Liver (tissue), 9 donors: ENCODE measurements around the gene ARV1. TPM values are rescaled to one million over a fixed set of nuclear protein-coding genes. Genes with fewer than 3 reads are reported as not detected.

Experiments used
- DNase-seq: peaks from one replicate; pipeline ENCODE4 v3.0.0-alpha.2; 2017; ENCODE audit warnings: low spot score
- H3K27ac ChIP-seq, 2 donors: one replicate each; pipeline ENCODE4 v1.7.0; 2013; ENCODE audit warnings: inconsistent platforms in 2 of 2, low read length in 2 of 2, control low read depth in 1 of 2, low read depth in 1 of 2, mild to moderate bottlenecking in 1 of 2
- H3K27me3 ChIP-seq, 4 donors: one replicate each; pipeline versions ENCODE4 v1.6.1 to v1.7.0; 2013; ENCODE audit warnings: low read length in 3 of 4, inconsistent platforms in 1 of 4, mild to moderate bottlenecking in 1 of 4, moderate library complexity in 1 of 4; ENCODE audit not compliant: control insufficient read depth in 4 of 4, insufficient read depth in 4 of 4
- H3K36me3 ChIP-seq, 4 donors: one replicate each; pipeline versions ENCODE4 v1.6.1 to v1.7.0; 2013; ENCODE audit warnings: low read length in 3 of 4, mild to moderate bottlenecking in 3 of 4, low read depth in 1 of 4, moderate library complexity in 1 of 4; ENCODE audit not compliant: control insufficient read depth in 4 of 4, insufficient read depth in 3 of 4
- H3K4me1 ChIP-seq, 4 donors: one replicate each; pipeline versions ENCODE4 v1.6.1 to v1.7.0; 2013; ENCODE audit warnings: low read length in 3 of 4, mild to moderate bottlenecking in 3 of 4, moderate library complexity in 1 of 4; ENCODE audit not compliant: control insufficient read depth in 4 of 4, insufficient read depth in 4 of 4
- H3K4me3 ChIP-seq, 3 donors: one replicate each; pipeline versions ENCODE4 v1.6.1 to v1.7.0; 2013; ENCODE audit warnings: low read length in 3 of 3, control low read depth in 1 of 3, low read depth in 1 of 3, mild to moderate bottlenecking in 1 of 3
- H3K9ac ChIP-seq, 2 donors: one replicate each; pipeline ENCODE4 v1.7.0; 2013; ENCODE audit warnings: low read length in 2 of 2, mild to moderate bottlenecking in 2 of 2, moderate library complexity in 2 of 2, control low read depth in 1 of 2, low read depth in 1 of 2
- H3K9me3 ChIP-seq, 4 donors: one replicate each; pipeline versions ENCODE4 v1.6.1 to v1.7.0; 2013; ENCODE audit warnings: low read length in 3 of 4; ENCODE audit not compliant: control insufficient read depth in 4 of 4
- EGR1 ChIP-seq, 2 donors: IDR thresholded peaks; 2 replicates each; pipeline ENCODE4 v1.6.1; 2016 to 2018; ENCODE audit warnings: antibody characterized with exemption in 2 of 2, low read depth in 2 of 2
- FOXA1 ChIP-seq: IDR thresholded peaks from 2 replicates; pipeline ENCODE4 v1.6.1; 2016; ENCODE audit warnings: antibody characterized with exemption
- FOXA2 ChIP-seq: IDR thresholded peaks from 2 replicates; pipeline ENCODE4 v1.6.1; 2016; ENCODE audit warnings: antibody characterized with exemption
- GABPA ChIP-seq, 2 donors: IDR thresholded peaks in 1 of 2; conservative IDR thresholded peaks in 1 of 2; 2 replicates each; pipeline ENCODE4 v1.6.1; 2016; ENCODE audit warnings: antibody characterized with exemption in 2 of 2, mild to moderate bottlenecking in 1 of 2, moderate library complexity in 1 of 2
- HNF4A ChIP-seq, 2 donors: conservative IDR thresholded peaks; 2 replicates each; pipeline ENCODE4 v1.6.1; 2016; ENCODE audit warnings: antibody characterized with exemption in 2 of 2, mild to moderate bottlenecking in 2 of 2
- HNF4G ChIP-seq: IDR thresholded peaks from 2 replicates; pipeline ENCODE4 v1.6.1; 2016; ENCODE audit warnings: antibody characterized with exemption
- JUND ChIP-seq, 2 donors: IDR thresholded peaks; 2 replicates each; pipeline ENCODE4 v1.6.1; 2016; ENCODE audit warnings: antibody characterized with exemption in 2 of 2
- MAX ChIP-seq: IDR thresholded peaks from 2 replicates; pipeline ENCODE4 v1.6.1; 2016; ENCODE audit warnings: antibody characterized with exemption
- NR2F2 ChIP-seq: IDR thresholded peaks from 2 replicates; pipeline ENCODE4 v1.6.1; 2016; ENCODE audit warnings: antibody characterized with exemption
- RAD21 ChIP-seq, 2 donors: IDR thresholded peaks; 2 replicates each; pipeline ENCODE4 v1.6.1; 2016; ENCODE audit warnings: antibody characterized with exemption in 2 of 2, mild to moderate bottlenecking in 2 of 2
- RXRA ChIP-seq, 2 donors: IDR thresholded peaks; 2 replicates each; pipeline ENCODE4 v1.6.1; 2017 to 2018; ENCODE audit warnings: antibody characterized with exemption in 2 of 2, mild to moderate bottlenecking in 1 of 2
- SP1 ChIP-seq: IDR thresholded peaks from 2 replicates; pipeline ENCODE4 v1.6.1; 2018; ENCODE audit warnings: antibody characterized with exemption, mild to moderate bottlenecking
- TAF1 ChIP-seq: conservative IDR thresholded peaks from 2 replicates; pipeline ENCODE4 v1.6.1; 2016; ENCODE audit warnings: antibody characterized with exemption, mild to moderate bottlenecking
- YY1 ChIP-seq: IDR thresholded peaks from 2 replicates; pipeline ENCODE4 v1.6.1; 2016; ENCODE audit warnings: antibody characterized with exemption, mild to moderate bottlenecking
- ZBTB33 ChIP-seq: IDR thresholded peaks from 2 replicates; pipeline ENCODE4 v1.6.1; 2016; ENCODE audit warnings: antibody characterized with exemption
- WGBS: extraction: QIAGEN DNeasy Blood & Tissue Kit; methylation state at CpG from one replicate; pipeline ENCODE4 v1.1.7; 2013; 5-methylcytosine and 5-hydroxymethylcytosine counted together
- polyA plus RNA-seq, 2 donors: library from polyadenylated mRNA; stranded (reverse) in 1 of 2; unstranded in 1 of 2; fragments of 200-250 nt in 1 of 2; fragments of >200 nt in 1 of 2; fragmentation: Nextera tagmentation in 1 of 2; extraction: Ambion mirVana in 1 of 2; gene quantifications; one replicate each; pipeline versions ENCODE4 v1.2.1 to v1.2.3, GENCODE V29; 2013 to 2015
- total RNA-seq, 2 donors: library from RNA; depleted of rRNA; stranded (reverse); fragments of >200 nt; gene quantifications; one replicate each; pipeline ENCODE4 v1.2.3, GENCODE V29; 2014
- TF ChIP-seq, protein P1 (sequence below): fragments of 150-350 bp; IDR thresholded peaks from 2 replicates; pipeline ENCODE4 v1.5.1; 2017; ENCODE audit warnings: improper control_type of control experiment, low read depth, low read length; ENCODE audit not compliant: missing input control
- TF ChIP-seq, protein P2 (sequence below): IDR thresholded peaks from 2 replicates; pipeline ENCODE4 v1.6.1; 2016; ENCODE audit warnings: antibody characterized with exemption, mild to moderate bottlenecking
- TF ChIP-seq, protein P3 (sequence below): IDR thresholded peaks from 2 replicates; pipeline ENCODE4 v1.6.1; 2016; ENCODE audit warnings: antibody characterized with exemption
- donor health status: healthy.
- donor health status: healthy.
- donor health status: healthy.
- donor health status: healthy.
- donor health status: healthy.

ARV1 gene
- total and polyA plus RNA-seq, 4 donors, result 11.4 to 18.9 (median 14.6) TPM

DNA sequence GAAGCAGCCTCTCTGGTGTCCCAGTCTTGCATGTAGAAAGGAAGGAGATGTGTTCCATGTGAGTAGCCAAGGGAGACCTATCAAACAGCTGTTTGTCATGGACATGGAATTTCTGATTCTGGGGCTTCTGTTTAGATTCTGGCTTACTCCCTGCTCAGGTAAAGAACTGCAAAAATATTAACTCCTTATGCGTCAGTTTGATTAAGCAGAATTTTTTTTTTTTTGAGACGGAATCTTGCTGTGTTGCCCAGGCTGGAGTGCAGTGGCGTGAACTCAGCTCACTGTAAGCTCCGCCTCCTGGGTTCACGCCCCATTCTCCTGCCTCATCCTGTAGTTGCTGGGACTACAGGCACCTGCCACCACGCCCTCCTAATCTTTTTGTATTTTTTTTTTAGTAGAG, 6.8 kb downstream of the ARV1 start:
- WGBS, result 95% methylated on average over 6 of the region's 6 CpGs

DNA sequence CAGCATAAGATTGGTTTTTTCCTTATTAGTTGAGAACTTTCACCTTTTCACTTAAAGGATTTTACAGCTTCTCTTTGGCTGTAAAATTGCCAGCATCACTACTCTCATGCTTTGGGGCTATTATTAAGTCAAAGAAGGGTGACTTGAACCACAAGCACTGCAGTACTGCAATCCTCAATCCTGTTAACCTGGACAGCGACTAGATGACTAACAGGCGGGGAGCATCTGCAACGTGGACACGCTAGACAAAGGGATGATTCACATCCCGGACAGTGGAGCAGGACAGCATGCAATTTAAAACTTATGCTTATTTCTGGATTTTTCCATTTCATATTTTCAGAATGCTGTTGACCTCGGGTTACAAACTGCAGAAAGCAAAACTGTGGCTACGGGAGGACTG, 8.1 kb downstream of the ARV1 start:
- H3K27ac ChIP-seq, result no peak overlapping the region
- no peaks in the 10 kb centered on the region for H3K27me3 ChIP-seq
- no peak overlapping the region for H3K4me3 ChIP-seq
- H3K36me3 ChIP-seq, result peaks cover 4 to 18% (median 11%) of the 10 kb centered on the region in 4 donors
- no peaks in the 10 kb centered on the region for H3K9me3 ChIP-seq
- WGBS, result 92% methylated on average over 7 of the region's 7 CpGs
- no peak for DNase-seq
- TF ChIP-seq FOXA1 (no peak), FOXA2 (no peak), SP1 (no peak), NR2F2 (no peak), RAD21 (IDR thresholded peaks at IDR 0.05) (no peak), MAX (no peak), RXRA (IDR thresholded peaks at IDR 0.05) (no peak), HNF4A (conservative IDR thresholded peaks at IDR 0.05) (no peak), GABPA (IDR thresholded peaks at IDR 0.05 in 1 of 2, conservative IDR thresholded peaks at IDR 0.05 in 1 of 2) (no peak), TAF1 (no peak), JUND (IDR thresholded peaks at IDR 0.05) (no peak), EGR1 (IDR thresholded peaks at IDR 0.05; ENCODE audit: low read depth in 2 of 2) (no peak), HNF4G (no peak), YY1 (no peak), ZBTB33 (no peak)
- TF ChIP-seq, protein P1, sequence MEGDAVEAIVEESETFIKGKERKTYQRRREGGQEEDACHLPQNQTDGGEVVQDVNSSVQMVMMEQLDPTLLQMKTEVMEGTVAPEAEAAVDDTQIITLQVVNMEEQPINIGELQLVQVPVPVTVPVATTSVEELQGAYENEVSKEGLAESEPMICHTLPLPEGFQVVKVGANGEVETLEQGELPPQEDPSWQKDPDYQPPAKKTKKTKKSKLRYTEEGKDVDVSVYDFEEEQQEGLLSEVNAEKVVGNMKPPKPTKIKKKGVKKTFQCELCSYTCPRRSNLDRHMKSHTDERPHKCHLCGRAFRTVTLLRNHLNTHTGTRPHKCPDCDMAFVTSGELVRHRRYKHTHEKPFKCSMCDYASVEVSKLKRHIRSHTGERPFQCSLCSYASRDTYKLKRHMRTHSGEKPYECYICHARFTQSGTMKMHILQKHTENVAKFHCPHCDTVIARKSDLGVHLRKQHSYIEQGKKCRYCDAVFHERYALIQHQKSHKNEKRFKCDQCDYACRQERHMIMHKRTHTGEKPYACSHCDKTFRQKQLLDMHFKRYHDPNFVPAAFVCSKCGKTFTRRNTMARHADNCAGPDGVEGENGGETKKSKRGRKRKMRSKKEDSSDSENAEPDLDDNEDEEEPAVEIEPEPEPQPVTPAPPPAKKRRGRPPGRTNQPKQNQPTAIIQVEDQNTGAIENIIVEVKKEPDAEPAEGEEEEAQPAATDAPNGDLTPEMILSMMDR, result no peak
- TF ChIP-seq, protein P2, sequence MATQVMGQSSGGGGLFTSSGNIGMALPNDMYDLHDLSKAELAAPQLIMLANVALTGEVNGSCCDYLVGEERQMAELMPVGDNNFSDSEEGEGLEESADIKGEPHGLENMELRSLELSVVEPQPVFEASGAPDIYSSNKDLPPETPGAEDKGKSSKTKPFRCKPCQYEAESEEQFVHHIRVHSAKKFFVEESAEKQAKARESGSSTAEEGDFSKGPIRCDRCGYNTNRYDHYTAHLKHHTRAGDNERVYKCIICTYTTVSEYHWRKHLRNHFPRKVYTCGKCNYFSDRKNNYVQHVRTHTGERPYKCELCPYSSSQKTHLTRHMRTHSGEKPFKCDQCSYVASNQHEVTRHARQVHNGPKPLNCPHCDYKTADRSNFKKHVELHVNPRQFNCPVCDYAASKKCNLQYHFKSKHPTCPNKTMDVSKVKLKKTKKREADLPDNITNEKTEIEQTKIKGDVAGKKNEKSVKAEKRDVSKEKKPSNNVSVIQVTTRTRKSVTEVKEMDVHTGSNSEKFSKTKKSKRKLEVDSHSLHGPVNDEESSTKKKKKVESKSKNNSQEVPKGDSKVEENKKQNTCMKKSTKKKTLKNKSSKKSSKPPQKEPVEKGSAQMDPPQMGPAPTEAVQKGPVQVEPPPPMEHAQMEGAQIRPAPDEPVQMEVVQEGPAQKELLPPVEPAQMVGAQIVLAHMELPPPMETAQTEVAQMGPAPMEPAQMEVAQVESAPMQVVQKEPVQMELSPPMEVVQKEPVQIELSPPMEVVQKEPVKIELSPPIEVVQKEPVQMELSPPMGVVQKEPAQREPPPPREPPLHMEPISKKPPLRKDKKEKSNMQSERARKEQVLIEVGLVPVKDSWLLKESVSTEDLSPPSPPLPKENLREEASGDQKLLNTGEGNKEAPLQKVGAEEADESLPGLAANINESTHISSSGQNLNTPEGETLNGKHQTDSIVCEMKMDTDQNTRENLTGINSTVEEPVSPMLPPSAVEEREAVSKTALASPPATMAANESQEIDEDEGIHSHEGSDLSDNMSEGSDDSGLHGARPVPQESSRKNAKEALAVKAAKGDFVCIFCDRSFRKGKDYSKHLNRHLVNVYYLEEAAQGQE, result no peak
- TF ChIP-seq, protein P3, sequence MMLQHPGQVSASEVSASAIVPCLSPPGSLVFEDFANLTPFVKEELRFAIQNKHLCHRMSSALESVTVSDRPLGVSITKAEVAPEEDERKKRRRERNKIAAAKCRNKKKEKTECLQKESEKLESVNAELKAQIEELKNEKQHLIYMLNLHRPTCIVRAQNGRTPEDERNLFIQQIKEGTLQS, result no peak
- H3K9ac ChIP-seq, result no peak overlapping the region
- H3K4me1 ChIP-seq, result no peaks in the 10 kb centered on the region

More for the DNA sequence above, 6.8 kb downstream of the ARV1 start:
- no peak for TF ChIP-seq GABPA (IDR thresholded peaks at IDR 0.05 in 1 of 2, conservative IDR thresholded peaks at IDR 0.05 in 1 of 2)
- TF ChIP-seq, protein P3, result no peak
- TF ChIP-seq HNF4G, result no peak
- no peak for TF ChIP-seq NR2F2
- TF ChIP-seq FOXA1, result no peak
- TF ChIP-seq RXRA (IDR thresholded peaks at IDR 0.05), result no peak
- TF ChIP-seq JUND (IDR thresholded peaks at IDR 0.05), result no peak
- Histone ChIP-seq H3K36me3 (peaks cover 0 to 9% (median 5%) of the 10 kb centered on the region in 4 donors), H3K4me1 (no peaks in the 10 kb centered on the region), H3K9ac (no peak overlapping the region), H3K27ac (no peak overlapping the region), H3K9me3 (no peaks in the 10 kb centered on the region), H3K4me3 (no peak overlapping the region), H3K27me3 (no peaks in the 10 kb centered on the region)
- DNase-seq, result no peak
